Fibroblast of lung (primary cell): Measurements from ENCODE around the gene FNBP1L. TPM values are rescaled to one million over a fixed set of nuclear protein-coding genes. Genes with fewer than 3 reads are reported as not detected.

Experiments used
- DNase-seq, 2 donors: peaks; one replicate each; pipeline versions ENCODE4 v3.0.0 to v3.0.0-alpha.2; 2010; ENCODE audit warnings: low read depth in 2 of 2
- H2AFZ ChIP-seq: 2 replicates; pipeline ENCODE4 v1.5.1; 2012; ENCODE audit warnings: low read length, control low read depth, inconsistent platforms
- H3K27ac ChIP-seq: 2 replicates; pipeline ENCODE4 v1.5.1; 2011; ENCODE audit warnings: low read length, control low read depth; ENCODE audit not compliant: insufficient read depth
- H3K27me3 ChIP-seq: 2 replicates; pipeline ENCODE4 v1.5.1; 2011; ENCODE audit warnings: mild to moderate bottlenecking, low read length; ENCODE audit not compliant: control insufficient read depth, insufficient read depth
- H3K36me3 ChIP-seq: 2 replicates; pipeline ENCODE4 v1.5.1; 2011; ENCODE audit warnings: low read length; ENCODE audit not compliant: control insufficient read depth, insufficient read depth
- H3K4me1 ChIP-seq: 2 replicates; pipeline ENCODE4 v1.5.1; 2011; ENCODE audit warnings: low read length; ENCODE audit not compliant: control insufficient read depth, insufficient read depth; ENCODE audit errors: extremely low read depth
- H3K4me2 ChIP-seq: 2 replicates; pipeline ENCODE4 v1.5.1; 2011; ENCODE audit warnings: low read length, control low read depth; ENCODE audit not compliant: insufficient read depth; ENCODE audit errors: extremely low read depth
- H3K4me3 ChIP-seq, 4 experiments: fragments of 200-600 bp in 1 of 4; sonication (generic) in 1 of 4; replicated peaks in 1 of 4; 2 replicates each; pipeline ENCODE4 v1.5.1; 2011 to 2016; ENCODE audit warnings: low read length in 4 of 4, low read depth in 3 of 4, mild to moderate bottlenecking in 3 of 4, control low read depth in 2 of 4, inconsistent platforms in 1 of 4, mixed read lengths in 1 of 4; ENCODE audit not compliant: insufficient read depth in 1 of 4; ENCODE audit errors: control extremely low read depth in 1 of 4
- H3K79me2 ChIP-seq: 2 replicates; pipeline ENCODE4 v1.5.1; 2012; ENCODE audit warnings: mild to moderate bottlenecking, low read length, inconsistent platforms; ENCODE audit not compliant: control insufficient read depth, insufficient read depth
- H3K9ac ChIP-seq: 2 replicates; pipeline ENCODE4 v1.5.1; 2011; ENCODE audit warnings: mild to moderate bottlenecking, low read length, control low read depth; ENCODE audit not compliant: insufficient read depth
- H3K9me3 ChIP-seq: 2 replicates; pipeline ENCODE4 v1.5.1; 2012; ENCODE audit warnings: low read depth, low read length; ENCODE audit not compliant: control insufficient read depth, insufficient read depth
- H4K20me1 ChIP-seq: 2 replicates; pipeline ENCODE4 v1.5.1; 2011; ENCODE audit warnings: low read length; ENCODE audit not compliant: control insufficient read depth, insufficient read depth; ENCODE audit errors: extremely low read depth
- EZH2 ChIP-seq: IDR thresholded peaks from 2 replicates; pipeline ENCODE4 v1.5.1; 2012; ENCODE audit warnings: low read length, control low read depth, mild to moderate bottlenecking; ENCODE audit errors: missing control alignments
- polyA plus RNA-seq, 2 donors: library from polyadenylated mRNA; depleted of rRNA in 1 of 2; stranded (reverse) in 1 of 2; unstranded in 1 of 2; fragments of >200 nt; gene quantifications; 2 replicates each; pipeline ENCODE4 v1.2.1, GENCODE V29; 2011 to 2012; ENCODE audit warnings: missing spikeins in 1 of 2
- total RNA-seq: library from RNA; depleted of rRNA; stranded (reverse); fragments of >200 nt; gene quantifications from 2 replicates; pipeline ENCODE4 v1.2.1, GENCODE V29; 2014
- TF ChIP-seq, protein P1 (sequence below), 2 donors: IDR thresholded peaks in 1 of 2; conservative IDR thresholded peaks in 1 of 2; 1 replicate in 1 of 2; 2 replicates in 1 of 2; pipeline ENCODE4 v1.5.1; 2011 to 2012; ENCODE audit warnings: low read length in 2 of 2, control low read depth in 1 of 2, inconsistent platforms in 1 of 2, low read depth in 1 of 2, mild to moderate bottlenecking in 1 of 2

FNBP1L gene
- total and polyA plus RNA-seq, 2 donors (not counting 1 experiment from before 2014, with no cell fraction given), result 3.0 to 4.1 TPM

DNA sequence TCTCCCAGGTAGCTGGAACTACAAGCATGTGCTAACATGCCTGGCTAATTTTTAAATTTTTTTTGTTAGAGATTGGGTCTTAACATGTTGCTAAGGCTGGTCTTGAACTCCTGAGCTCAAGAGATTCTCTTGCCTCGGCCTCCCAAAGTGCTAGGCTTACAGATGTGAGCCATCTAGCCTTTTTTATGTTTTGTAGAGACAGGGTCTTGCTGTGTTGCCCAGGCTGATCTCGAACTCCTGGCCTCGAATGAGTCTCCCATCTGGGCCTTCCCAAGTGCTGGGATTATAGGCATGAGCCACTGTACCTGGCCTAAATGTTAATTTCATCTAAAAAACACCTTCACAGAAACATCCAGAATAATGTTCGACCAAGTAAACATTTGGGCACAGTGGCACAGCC, 48.6 kb downstream of the FNBP1L start:
- Histone ChIP-seq H3K4me2 (no peak overlapping the region), H3K9me3 (no peaks in the 10 kb centered on the region), H3K9ac (no peak overlapping the region), H3K79me2 (no peaks in the 10 kb centered on the region), H3K27me3 (no peaks in the 10 kb centered on the region), H3K27ac (no peak overlapping the region), H3K36me3 (no peaks in the 10 kb centered on the region), H3K4me1 (no peaks in the 10 kb centered on the region), H3K4me3 (no peak overlapping the region), H4K20me1 (no peaks in the 10 kb centered on the region), H2AFZ (no peak overlapping the region)
- no peak for TF ChIP-seq EZH2
- TF ChIP-seq, protein P1, sequence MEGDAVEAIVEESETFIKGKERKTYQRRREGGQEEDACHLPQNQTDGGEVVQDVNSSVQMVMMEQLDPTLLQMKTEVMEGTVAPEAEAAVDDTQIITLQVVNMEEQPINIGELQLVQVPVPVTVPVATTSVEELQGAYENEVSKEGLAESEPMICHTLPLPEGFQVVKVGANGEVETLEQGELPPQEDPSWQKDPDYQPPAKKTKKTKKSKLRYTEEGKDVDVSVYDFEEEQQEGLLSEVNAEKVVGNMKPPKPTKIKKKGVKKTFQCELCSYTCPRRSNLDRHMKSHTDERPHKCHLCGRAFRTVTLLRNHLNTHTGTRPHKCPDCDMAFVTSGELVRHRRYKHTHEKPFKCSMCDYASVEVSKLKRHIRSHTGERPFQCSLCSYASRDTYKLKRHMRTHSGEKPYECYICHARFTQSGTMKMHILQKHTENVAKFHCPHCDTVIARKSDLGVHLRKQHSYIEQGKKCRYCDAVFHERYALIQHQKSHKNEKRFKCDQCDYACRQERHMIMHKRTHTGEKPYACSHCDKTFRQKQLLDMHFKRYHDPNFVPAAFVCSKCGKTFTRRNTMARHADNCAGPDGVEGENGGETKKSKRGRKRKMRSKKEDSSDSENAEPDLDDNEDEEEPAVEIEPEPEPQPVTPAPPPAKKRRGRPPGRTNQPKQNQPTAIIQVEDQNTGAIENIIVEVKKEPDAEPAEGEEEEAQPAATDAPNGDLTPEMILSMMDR (conservative IDR thresholded peaks at IDR 0.05 in 1 of 2, IDR thresholded peaks at IDR 0.05 in 1 of 2; ENCODE audit: low read depth in 1 of 2, low read length in 2 of 2), result no peak
- DNase-seq, result no peak

DNA sequence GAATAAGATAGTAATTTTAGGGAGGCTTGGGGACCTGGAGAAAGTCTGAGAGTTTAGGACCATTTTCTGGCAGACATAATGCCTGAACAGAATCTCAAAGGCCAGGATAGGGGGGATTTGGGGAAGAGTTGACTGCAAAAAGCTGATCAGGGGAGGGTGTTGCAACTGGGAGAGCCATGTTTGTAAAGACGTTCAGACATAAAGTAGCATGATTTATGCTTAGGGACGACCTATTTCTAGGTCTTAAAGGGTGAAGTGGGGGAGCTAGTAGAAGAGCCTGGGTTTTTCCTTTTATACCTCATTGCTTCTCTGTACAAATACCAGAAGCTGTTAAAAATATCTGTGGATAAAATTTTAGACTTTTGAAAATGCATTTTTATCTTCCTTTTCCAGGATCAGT, 51.2 kb downstream of the FNBP1L start:
- Histone ChIP-seq H3K36me3 (no peaks in the 10 kb centered on the region), H3K27me3 (no peaks in the 10 kb centered on the region), H3K9me3 (no peaks in the 10 kb centered on the region), H3K4me2 (no peak overlapping the region), H3K9ac (no peak overlapping the region), H3K79me2 (no peaks in the 10 kb centered on the region), H2AFZ (no peak overlapping the region), H4K20me1 (no peaks in the 10 kb centered on the region), H3K4me1 (no peaks in the 10 kb centered on the region), H3K4me3 (no peak overlapping the region), H3K27ac (no peak overlapping the region)
- TF ChIP-seq, protein P1 (conservative IDR thresholded peaks at IDR 0.05 in 1 of 2, IDR thresholded peaks at IDR 0.05 in 1 of 2; ENCODE audit: low read depth in 1 of 2, low read length in 2 of 2), result no peak
- TF ChIP-seq EZH2, result no peak
- DNase-seq, result no peak

DNA sequence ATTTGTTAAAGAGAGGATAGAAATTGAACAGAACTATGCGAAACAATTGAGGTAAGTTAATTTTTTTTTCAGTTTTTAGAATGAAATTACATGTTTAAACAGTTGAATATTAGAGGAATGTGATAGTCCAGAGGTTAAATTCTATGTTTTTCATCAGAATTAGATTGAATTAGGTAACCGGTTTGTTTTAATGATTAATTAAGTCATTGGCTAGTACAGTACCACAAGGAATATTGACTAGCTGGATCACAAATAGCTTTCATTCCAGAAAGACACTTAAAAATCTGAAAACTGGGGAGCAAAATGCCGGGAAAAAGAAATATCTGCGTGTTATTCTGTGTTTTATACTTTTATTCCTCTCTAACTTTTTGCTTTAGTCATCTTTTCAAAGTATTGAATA, 51.6 kb downstream of the FNBP1L start:
- Histone ChIP-seq H2AFZ (no peak overlapping the region), H4K20me1 (no peaks in the 10 kb centered on the region), H3K79me2 (no peaks in the 10 kb centered on the region), H3K9ac (no peak overlapping the region), H3K4me3 (no peak overlapping the region), H3K9me3 (no peaks in the 10 kb centered on the region), H3K4me1 (no peaks in the 10 kb centered on the region), H3K27ac (no peak overlapping the region), H3K27me3 (no peaks in the 10 kb centered on the region), H3K36me3 (no peaks in the 10 kb centered on the region), H3K4me2 (no peak overlapping the region)
- no peak for TF ChIP-seq EZH2
- TF ChIP-seq, protein P1 (conservative IDR thresholded peaks at IDR 0.05 in 1 of 2, IDR thresholded peaks at IDR 0.05 in 1 of 2; ENCODE audit: low read depth in 1 of 2, low read length in 2 of 2), result no peak
- no peak for DNase-seq
